Colon (tissue), 2 donors: ENCODE data around the gene SZT2.

Source experiments
- FAIRE-seq: peaks from 2 replicates; lab custom pipeline; 2012; peaks lifted over from hg19 to GRCh38; lab: Jason Lieb, UNC
- donor health status: control.
- donor health status: control.

SZT2 gene

DNA sequence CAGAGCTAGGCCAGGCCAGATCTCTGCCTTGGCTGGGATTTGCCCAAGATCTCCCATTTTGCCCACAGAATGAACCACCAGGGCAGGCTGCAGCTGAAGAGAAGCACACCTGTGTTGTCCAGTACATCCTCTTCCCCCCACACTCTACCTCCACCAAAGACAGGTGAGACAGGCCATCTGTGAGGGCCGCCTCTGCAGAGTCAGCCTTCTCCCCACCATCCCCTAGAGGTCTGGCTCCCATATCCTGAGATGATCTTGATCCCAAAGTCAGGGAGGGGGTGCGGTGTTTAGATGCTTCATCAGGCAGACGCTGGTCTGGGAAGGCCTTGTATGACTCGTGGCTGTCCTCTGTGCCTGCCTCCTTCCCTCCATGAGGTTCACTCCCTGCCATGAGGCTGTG is 35.3 kb downstream of the SZT2 start:
- no peak for FAIRE-seq

DNA sequence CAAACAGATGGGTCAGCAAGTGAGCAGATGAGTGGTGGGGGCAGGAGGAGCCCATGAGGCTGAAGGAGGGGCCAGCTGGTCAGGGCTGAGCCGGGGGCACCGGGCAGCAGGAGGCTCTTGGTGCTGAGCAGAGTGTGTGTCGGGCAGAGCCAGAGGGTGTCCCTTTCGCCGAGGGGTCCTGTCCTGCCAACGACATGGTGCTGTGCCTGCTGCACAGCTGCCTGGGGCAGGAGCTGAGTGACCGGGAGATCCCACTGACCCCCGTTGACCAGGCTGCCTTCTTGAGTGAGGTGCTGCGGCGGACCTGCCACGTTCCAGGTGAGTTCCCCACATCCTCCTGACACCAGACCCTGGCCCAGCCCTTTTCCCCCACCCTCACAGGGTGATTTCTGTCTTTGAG is 36.5 kb downstream of the SZT2 start:
- no peak for FAIRE-seq

- no peak for FAIRE-seq
Measured at GRCh38 chr1:43427524-43427923, 37.8 kb downstream of the SZT2 start.

DNA sequence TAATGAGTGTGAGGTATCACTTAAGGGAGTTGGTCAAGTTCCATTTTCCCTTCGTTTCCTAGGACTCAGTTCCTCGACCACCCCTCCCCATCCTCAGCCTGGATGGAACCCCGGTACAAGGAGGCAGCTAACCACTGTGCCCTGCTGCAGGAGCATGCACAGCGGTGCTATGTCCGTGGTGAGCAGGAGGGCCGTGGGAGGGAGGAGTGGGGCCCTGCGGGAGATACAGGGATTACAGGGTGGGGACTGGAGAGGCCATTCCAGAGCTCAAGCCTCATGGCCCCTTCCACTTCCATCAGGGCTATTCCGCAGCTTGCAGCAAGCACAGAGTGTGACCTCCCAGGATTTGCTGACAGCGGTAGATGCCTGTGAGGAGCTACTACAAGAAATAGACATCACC is 38.2 kb downstream of the SZT2 start:
- FAIRE-seq = no peak

GRCh38 chr1:43430831-43431230 is 41.1 kb downstream of the SZT2 start:
- FAIRE-seq = no peak

DNA sequence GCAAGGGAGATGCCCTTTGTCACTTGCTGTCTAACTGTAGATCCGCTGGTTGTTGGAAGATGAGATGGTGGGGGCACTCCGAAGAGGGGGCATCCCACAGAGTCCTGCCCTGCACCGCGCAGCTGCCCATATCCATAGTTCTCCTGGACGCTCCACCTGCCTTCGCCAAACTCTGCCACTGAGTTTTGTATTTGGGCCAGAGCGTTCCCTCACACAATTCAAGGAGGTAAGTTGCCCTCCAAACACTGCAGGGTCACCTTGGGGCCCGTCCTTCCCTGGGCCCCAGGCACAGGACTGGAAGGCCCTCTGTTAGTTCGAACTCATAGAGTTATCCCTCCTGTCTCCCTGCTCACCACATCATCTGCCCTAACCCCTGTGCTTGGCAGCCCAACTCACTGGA is 42.0 kb downstream of the SZT2 start:
- no peak for FAIRE-seq

- FAIRE-seq = no peak
Measured at GRCh38 chr1:43432171-43432860, 42.6 kb downstream of the SZT2 start.

DNA sequence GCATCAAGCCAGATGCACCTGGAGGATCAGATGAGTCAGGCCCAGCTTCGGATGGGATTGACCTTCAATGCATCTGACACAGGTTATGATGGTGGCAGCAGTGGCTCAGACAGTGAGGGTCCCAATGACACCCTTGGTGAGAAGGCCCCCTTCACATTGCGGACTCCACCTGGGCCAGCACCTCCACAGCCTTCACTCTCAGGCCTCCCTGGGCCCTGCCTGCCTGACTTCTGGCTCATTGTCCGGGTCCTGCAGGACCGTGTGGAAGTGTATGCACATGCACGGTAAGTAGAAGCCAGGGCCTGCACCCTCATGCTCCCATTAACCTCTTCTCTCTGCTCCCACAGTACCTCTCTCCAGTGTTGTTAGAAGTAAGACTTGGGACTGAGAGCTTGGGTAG is 43.2 kb downstream of the SZT2 start:
- no peak for FAIRE-seq

- no peak for FAIRE-seq
Measured at GRCh38 chr1:43434256-43434655, 44.6 kb downstream of the SZT2 start.

DNA sequence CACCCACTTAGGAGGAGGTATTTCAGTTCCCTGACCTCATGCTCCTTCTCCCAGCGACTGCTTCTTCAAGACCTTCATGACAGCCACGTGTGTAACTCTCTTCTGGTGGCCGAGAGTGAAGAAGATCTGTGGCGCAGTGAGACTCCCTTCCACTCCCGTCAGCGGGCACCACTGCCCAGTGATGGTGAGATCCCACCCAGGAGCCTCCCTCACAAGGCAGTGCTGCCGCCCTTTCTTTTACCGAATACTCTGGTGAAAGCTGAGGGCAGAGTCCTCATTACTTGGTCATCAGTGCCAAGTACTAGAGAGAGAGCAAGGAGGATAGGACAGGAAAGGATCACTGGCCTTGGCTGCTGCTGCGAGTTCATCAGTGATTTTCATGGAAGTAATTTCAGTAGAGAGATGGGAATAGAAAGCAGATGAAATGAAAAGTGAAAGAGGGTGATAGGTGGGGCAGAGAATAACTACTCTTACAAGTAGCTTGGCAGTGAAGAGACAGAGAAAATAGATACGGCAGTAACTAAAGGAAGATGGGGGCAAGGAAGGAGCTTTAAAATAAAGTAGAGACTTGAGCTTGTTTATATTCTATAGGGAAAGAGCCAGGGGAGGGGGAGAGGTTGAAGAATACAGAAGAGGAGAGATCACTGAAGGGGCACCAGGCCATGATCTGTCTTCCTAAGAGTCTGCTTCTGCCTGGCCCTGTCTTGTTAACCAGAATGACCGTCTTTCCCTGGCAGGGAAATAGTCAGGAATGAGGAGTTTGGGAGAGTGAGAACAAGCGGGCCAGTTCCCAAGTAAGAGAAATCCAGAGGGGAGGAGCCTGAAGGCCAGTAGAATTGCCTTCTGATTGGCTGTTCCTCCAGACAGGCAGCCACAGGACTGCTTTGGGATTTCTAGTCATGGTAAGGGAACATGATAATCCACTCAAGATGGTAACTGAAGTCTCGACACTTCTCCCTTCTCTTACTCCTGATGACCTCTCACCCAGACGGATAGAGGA is 45.7 kb downstream of the SZT2 start:
- FAIRE-seq = no peak

- no peak for FAIRE-seq
Measured at GRCh38 chr1:43436371-43436770, 46.7 kb downstream of the SZT2 start.

DNA sequence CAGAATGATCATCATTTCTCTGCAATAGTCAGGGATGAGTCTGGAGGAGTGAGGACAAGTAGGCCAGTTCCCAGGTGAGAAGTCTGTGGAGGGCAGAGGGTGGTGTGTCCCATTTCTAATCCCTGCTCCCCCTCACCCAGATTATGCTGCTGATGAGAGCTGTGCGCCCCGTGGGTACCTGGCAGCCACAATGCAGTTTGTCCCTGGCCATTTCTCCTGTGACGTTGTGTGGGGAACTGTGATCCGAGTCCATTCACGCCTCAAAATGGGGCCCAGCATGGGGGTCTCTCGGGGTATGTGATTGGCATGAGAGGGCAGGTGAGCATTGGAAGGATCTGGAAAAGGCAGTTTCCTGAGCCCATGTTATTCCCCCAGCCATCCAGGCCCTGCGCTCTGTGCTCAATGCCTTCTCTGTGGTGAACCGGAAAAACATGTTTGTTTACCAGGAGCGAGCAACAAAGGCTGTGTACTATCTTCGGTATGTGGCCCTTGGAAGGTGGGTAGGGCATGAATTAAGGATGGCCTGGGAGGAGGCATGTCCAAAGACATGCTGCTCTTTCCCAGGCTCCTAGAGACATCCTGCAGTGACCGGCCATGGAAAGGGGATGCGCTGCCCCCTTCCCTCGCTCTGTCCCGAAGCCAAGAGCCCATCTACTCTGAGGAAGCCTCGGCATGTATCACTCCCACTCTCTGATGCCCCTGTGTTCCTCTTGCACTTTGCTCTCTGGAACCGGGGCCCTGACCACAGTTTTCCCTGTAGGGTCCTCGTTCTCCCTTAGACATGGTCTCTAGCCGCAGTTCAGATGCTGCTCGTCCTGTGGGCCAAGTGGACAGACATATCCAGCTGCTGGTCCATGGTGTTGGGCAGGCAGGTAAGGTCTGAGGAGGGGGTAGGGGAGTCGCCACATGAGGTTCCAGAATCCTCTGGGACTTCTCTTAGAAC is 47.6 kb downstream of the SZT2 start:
- no peak for FAIRE-seq

- no peak for FAIRE-seq
Measured at GRCh38 chr1:43438006-43438405, 48.3 kb downstream of the SZT2 start.

DNA sequence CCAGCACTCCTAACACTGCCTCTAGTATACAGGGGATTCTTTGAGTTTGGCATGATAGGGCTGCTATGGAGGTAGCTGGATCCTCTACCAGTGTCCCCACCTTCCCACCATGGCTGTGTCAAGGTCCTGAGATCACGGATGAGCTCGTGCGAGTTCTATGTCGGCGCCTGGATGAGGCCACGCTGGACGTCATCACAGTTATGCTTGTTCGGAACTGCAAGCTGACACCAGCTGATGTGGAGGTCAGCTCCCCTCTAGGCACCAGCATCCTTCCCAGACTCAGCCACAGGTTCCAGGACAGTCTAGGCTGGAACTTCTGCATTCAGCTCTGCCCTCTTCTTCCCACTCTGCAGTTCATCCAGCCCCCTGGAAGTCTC is 48.9 kb downstream of the SZT2 start:
- no peak for FAIRE-seq

DNA sequence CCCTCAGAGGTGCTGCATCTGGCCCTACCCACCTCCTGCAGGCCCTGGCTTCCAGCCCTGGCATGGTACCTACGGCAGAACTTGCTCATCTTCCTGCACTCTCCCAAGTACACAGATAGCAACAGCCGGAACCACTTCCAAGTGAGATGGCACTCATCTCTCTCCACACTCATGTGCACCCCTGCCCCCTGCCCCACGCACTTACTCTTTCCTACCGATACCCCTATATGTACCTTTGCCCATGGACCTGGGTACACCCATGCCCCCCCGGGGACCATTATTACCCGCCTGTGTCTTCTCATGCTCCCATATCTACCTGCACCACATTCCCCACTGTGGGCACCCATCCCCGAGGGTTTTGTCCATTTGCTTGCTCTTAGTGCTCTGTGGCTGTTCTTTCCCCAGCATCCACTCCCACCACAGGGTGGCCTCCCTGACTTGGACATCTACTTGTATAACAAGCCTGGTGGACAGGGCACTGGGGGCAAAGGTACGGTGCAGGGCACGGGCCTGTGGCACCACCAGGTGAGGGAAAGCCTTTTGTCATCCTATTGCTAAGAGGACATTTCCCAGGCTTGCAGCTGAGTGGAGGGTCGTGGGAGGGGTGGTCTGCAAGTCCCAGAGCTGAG is 49.4 kb downstream of the SZT2 start:
- no peak for FAIRE-seq

DNA sequence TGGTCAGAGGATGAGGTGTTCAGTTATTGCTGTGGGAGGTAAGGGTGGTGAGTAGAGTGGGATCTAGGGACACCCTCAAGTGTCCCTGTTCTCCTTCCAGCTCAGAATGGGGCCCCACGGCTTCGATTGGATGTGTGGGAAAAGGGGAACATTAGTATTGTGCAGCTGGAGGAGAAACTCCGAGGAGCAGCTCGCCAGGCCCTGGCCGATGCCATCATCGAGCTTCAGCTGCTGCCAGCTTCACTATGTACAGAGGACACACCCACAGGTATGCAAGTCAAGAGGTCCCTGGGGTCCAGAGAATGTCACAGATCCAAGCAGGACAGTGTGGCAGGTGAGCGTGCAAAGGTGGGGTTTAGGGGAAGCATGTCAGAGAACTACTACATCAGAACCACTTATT is 50.1 kb downstream of the SZT2 start:
- FAIRE-seq = no peak

- no peak for FAIRE-seq
Measured at GRCh38 chr1:43440358-43440757, 50.7 kb downstream of the SZT2 start.

DNA sequence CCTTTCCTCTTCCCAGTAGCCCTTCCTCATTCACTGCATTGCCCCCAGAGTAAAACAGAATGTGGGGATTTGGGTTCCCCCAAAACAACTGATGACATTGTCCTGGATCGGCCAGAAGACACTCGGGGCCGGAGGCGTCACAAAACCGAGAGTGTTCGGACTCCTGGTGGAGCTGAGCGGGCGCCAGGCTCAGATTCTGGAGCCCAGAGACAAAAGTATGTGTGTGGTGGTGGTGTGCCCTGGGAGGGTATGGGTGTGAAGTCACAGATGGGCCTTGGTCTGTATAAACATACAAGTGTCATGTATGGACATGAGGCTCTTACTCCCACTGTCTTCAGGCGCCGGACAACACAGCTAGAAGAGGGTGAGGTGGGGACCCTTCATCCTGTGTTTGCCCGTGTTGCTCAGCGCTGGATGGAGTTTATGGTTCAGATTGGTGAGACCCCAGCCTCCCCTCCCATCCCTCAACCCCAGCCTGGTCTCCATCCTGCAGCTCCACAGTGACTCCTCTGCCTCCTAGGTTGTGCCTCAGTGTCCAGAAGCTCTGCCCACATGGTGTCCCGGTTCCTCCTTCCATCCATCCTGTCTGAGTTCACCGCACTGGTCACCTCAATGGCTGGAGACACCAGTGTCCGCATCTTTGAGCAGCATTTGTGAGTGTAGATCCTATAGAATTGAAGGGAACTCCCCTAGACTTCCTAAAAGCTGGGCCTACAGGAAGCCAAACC is 51.6 kb downstream of the SZT2 start:
- no peak for FAIRE-seq

- FAIRE-seq = no peak
Measured at GRCh38 chr1:43441894-43442637, 52.4 kb downstream of the SZT2 start.

DNA sequence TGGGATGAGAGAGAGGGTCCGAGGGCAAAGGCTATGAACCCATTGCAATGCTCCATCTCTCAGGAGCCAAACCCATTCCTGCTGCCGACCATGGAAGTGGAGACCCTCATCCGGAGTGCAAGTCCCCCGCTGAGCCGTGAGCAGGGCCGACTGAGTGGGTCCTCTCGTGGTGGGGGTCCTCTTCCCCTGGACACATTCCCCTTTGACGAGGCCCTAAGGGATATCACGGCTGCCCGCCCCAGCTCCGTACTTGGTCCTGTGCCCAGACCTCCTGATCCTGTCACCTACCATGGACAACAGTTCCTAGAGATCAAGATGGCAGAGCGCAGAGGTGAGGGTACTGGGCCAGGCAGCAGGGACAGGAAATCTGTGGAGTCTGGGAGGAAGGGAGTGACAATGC is 53.1 kb downstream of the SZT2 start:
- no peak for FAIRE-seq
